ENCODE data around the gene RAPGEF2.

DNA sequence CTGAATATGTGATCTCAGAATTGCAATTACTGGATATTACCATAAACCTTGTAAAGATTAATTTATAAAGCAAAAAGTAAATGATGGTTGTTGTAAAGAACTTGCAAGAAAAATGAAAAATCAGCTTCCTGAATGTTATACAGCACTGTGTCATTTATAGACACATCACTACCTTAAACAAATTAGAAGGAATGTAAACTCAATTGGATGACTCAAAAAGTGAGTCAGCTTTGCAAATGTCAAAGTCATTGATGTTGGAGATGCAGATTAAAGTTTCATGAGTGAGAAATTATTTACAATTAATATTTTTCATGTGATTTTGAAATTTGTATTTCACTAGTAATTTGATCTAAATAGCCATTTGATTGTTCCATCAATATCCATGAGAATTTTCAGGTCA lies 193.2 kb downstream of the RAPGEF2 start:
- TF ChIP-seq, protein P1, sequence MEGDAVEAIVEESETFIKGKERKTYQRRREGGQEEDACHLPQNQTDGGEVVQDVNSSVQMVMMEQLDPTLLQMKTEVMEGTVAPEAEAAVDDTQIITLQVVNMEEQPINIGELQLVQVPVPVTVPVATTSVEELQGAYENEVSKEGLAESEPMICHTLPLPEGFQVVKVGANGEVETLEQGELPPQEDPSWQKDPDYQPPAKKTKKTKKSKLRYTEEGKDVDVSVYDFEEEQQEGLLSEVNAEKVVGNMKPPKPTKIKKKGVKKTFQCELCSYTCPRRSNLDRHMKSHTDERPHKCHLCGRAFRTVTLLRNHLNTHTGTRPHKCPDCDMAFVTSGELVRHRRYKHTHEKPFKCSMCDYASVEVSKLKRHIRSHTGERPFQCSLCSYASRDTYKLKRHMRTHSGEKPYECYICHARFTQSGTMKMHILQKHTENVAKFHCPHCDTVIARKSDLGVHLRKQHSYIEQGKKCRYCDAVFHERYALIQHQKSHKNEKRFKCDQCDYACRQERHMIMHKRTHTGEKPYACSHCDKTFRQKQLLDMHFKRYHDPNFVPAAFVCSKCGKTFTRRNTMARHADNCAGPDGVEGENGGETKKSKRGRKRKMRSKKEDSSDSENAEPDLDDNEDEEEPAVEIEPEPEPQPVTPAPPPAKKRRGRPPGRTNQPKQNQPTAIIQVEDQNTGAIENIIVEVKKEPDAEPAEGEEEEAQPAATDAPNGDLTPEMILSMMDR (IDR thresholded peaks at IDR 0.05) = no peak
- no peak for TF ChIP-seq POLR2A (IDR thresholded peaks at IDR 0.05)

Measured in thyroid gland (tissue), 4 donors.